Lower leg skin (tissue), 3 donors: ENCODE results near the gene NOL4L.

Source experiments
- POLR2A ChIP-seq, 2 donors: fragments of 450-650 bp; IDR thresholded peaks; one replicate each; pipeline ENCODE4 v1.6.1; 2016 to 2017; ENCODE audit warnings: antibody characterized with exemption in 2 of 2, mild to moderate bottlenecking in 1 of 2, moderate library complexity in 1 of 2
- TF ChIP-seq, protein P1 (sequence below), 3 donors: fragments of 450-650 bp; IDR thresholded peaks; one replicate each; pipeline ENCODE4 v1.5.1; 2016; ENCODE audit warnings: antibody characterized with exemption in 3 of 3, mild to moderate bottlenecking in 3 of 3, moderate library complexity in 2 of 3

- TF ChIP-seq, protein P1, sequence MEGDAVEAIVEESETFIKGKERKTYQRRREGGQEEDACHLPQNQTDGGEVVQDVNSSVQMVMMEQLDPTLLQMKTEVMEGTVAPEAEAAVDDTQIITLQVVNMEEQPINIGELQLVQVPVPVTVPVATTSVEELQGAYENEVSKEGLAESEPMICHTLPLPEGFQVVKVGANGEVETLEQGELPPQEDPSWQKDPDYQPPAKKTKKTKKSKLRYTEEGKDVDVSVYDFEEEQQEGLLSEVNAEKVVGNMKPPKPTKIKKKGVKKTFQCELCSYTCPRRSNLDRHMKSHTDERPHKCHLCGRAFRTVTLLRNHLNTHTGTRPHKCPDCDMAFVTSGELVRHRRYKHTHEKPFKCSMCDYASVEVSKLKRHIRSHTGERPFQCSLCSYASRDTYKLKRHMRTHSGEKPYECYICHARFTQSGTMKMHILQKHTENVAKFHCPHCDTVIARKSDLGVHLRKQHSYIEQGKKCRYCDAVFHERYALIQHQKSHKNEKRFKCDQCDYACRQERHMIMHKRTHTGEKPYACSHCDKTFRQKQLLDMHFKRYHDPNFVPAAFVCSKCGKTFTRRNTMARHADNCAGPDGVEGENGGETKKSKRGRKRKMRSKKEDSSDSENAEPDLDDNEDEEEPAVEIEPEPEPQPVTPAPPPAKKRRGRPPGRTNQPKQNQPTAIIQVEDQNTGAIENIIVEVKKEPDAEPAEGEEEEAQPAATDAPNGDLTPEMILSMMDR (IDR thresholded peaks at IDR 0.05), result no peak
- no peak for TF ChIP-seq POLR2A (IDR thresholded peaks at IDR 0.05)
Measured at GRCh38 chr20:32606790-32607189, 21.7 kb upstream of the NOL4L start.
